GM06990 (cell line): ENCODE data around the gene TTC28.

ENCODE experiments used
- DNase-seq: peaks from one replicate; pipeline ENCODE4 v3.0.0-alpha.2; 2011; ENCODE audit not compliant: insufficient read length; ENCODE audit errors: extremely low read depth
- H3K27me3 ChIP-seq: replicated peaks from 2 replicates; pipeline ENCODE4 v1.6.0; 2011; ENCODE audit warnings: low read length; ENCODE audit not compliant: control insufficient read depth, insufficient read depth
- H3K36me3 ChIP-seq: 2 replicates; pipeline ENCODE4 v1.5.1; 2011; ENCODE audit warnings: low read length; ENCODE audit not compliant: control insufficient read depth, insufficient read depth
- H3K4me3 ChIP-seq: replicated peaks from 2 replicates; pipeline ENCODE4 v1.5.1; 2011; ENCODE audit warnings: low read depth, mild to moderate bottlenecking, control low read depth, low read length
- CTCF ChIP-seq: IDR thresholded peaks from 2 replicates; pipeline ENCODE4 v1.5.1; 2011; ENCODE audit warnings: low read length, control low read depth, mild to moderate bottlenecking, inconsistent platforms; ENCODE audit not compliant: insufficient read depth, poor library complexity, severe bottlenecking

TTC28 gene

GRCh38 chr22:28282405-28283067 is 397.1 kb downstream of the TTC28 start:
- Histone ChIP-seq H3K4me3 (no peak overlapping the region), H3K27me3 (no peaks in the 10 kb centered on the region), H3K36me3 (no peaks in the 10 kb centered on the region)
- no peak for DNase-seq
- no peak for TF ChIP-seq CTCF

DNA sequence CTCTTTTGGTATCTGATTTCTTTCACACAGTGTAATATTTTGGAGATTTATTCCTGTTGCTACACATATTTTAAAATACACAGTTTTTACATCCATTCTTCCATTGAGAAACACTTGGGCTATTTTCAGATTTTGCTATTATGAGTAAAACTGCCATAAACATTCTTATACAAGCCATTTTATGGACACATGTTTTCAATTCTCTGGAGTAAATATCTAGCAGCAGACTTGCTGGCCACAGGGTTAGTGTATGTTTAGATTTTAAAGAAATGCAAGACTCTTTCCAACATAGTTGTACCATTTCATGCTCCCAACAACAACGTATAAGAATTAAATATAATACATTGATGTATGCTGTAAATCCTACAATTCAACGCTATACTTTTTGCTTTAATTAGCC is 399.8 kb downstream of the TTC28 start:
- no peak for DNase-seq
- Histone ChIP-seq H3K36me3 (no peaks in the 10 kb centered on the region), H3K4me3 (no peak overlapping the region), H3K27me3 (no peaks in the 10 kb centered on the region; the same call in 1 of the 2 replicates)
- no peak for TF ChIP-seq CTCF

DNA sequence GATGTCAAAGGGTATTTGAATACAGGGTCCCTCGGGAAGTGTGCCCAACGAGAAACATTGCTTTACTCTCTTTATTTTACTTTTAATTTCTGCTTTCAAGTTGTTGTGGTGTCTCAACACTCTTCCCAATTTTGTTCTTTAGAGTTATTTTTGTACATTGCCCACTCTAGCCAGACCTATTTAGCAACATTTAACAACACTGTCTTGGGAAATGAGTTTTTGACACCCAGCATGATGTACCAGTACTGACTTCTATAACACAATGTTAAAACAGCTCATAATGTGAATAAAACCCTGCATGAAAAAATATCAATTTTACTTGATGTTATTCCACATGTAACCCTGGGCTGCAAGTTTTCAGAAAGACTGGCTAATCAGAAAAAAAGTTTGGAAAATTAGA is 410.4 kb downstream of the TTC28 start:
- no peak for DNase-seq
- H3K36me3 ChIP-seq: no peaks in the 10 kb centered on the region
- no peaks in the 10 kb centered on the region; the same call in 1 of the 2 replicates for H3K27me3 ChIP-seq
- no peak for TF ChIP-seq CTCF
- no peak overlapping the region for H3K4me3 ChIP-seq

- no peak for TF ChIP-seq CTCF
- no peak overlapping the region for H3K4me3 ChIP-seq
Measured at GRCh38 chr22:28268850-28269249, 410.8 kb downstream of the TTC28 start.

GRCh38 chr22:28268171-28268570 is 411.5 kb downstream of the TTC28 start:
- H3K4me3 ChIP-seq: no peak overlapping the region
- no peaks in the 10 kb centered on the region for H3K36me3 ChIP-seq
- H3K27me3 ChIP-seq: no peaks in the 10 kb centered on the region; the same call in 1 of the 2 replicates
- DNase-seq: no peak
- no peak for TF ChIP-seq CTCF

More at GRCh38 chr22:28268850-28269249, 410.8 kb downstream of the TTC28 start:
- Histone ChIP-seq H3K27me3 (no peaks in the 10 kb centered on the region; the same call in 1 of the 2 replicates), H3K36me3 (no peaks in the 10 kb centered on the region)
- no peak for DNase-seq
